ENCODE data around the gene TIMM23B.
"Not testable (repeated sequence)": the region's sequence is repeated elsewhere in the genome, so short reads cannot be mapped to it uniquely, and the experiment has no call there.

- not testable (repeated sequence) for TF ChIP-seq CTCF (IDR thresholded peaks at IDR 0.05; ENCODE audit: poor library complexity); EZH2 (IDR thresholded peaks at IDR 0.05; ENCODE audit: borderline replicate concordance)
Observed at GRCh38 chr10:50016926-50017325, 75.1 kb downstream of the TIMM23B start.
